ACHN (cell line): ENCODE results near the gene PDXK.

Experiments
- DNase-seq: peaks from one replicate; pipeline ENCODE4 v3.0.0-alpha.2; 2015
- in situ Hi-C: cut with HindIII; loops from 2 replicates; pipeline ENCODE4 v1.10.0; 2017; ENCODE audit warnings: low sequenced_read_pairs, low pct_ligation_motif_present, low pct_unique_long_range_greater_than_20kb

The PDXK gene

GRCh38 chr21:43755820-43756594 is 37.1 kb downstream of the PDXK start:
- in situ Hi-C loops = no loop called here

DNA sequence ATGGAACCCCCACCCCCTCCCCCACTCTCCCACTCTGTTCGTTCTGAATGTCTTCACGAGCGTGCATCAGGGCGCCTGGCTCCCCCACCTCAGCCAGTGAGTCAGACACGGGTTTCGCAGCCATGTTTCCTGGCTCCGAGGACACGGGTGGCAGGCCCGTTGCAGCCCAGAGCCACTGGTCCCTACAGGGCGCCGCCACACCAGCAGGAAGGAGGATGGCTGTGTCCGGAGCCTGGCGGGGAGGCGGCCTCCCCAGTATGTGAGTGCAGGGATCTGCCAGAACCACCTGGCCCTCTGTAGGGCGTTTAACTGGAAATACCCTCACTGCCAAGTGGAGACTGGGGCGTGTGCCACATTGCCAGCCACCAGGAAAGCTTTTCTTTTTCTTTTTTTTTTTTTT is 38.7 kb downstream of the PDXK start:
- DNase-seq = no peak
- in situ Hi-C loops = no loop called here

More at GRCh38 chr21:43755820-43756594, 37.1 kb downstream of the PDXK start:
- no peak for DNase-seq

- DNase-seq = no peak
- in situ Hi-C loops = no loop called here
Observed at GRCh38 chr21:43758111-43758641, 39.2 kb downstream of the PDXK start.

DNA sequence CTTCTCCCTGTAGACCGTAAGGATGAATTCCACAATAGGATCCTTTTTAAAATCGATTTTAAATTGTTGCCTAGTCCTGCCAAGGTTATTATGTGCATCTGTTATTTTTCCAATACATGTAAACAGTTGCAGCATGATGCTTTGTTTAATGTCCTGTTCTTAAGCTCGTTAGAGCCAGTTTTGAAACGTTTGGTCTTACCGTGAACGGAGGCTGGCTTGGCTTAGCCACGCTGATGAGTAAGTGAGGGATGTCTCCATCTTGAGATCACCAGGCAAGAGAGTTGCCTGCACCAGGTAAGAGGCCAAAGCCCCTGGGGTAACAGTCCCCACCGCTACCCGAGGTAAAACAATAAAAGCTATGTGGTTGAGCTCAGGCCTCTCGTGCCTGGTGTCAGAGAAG is 39.9 kb downstream of the PDXK start:
- in situ Hi-C loops = no loop called here
- no peak for DNase-seq

- no peak for DNase-seq
- in situ Hi-C loops = no loop called here
Observed at GRCh38 chr21:43759651-43760050, 40.7 kb downstream of the PDXK start.

DNA sequence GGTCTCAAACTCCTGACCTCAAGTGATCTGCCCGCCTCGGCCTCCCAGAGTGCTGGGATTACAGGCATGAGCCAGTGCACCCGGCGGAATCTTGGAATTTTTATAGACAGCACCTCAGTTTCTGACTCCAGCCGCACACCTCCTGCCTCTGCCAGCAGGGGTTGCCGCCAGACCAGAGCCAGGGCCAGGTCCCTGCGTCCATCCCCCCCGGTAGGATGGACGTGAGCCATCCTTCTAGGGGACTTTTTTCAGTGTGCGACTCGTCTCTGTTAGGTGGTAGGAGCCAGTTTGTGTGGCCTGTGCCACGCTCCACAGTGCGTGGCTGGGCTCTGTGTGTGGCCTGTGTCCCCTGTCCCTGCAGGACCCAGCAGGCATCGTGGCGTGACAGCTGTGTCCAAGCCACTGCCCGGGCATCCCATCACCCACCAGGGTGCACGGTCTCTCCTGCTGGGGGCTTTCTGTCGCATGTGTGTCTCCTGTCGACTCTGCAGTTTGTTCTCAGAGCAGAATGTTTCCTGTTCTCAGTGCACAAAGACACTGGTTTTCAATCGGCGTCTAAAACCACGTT is 41.5 kb downstream of the PDXK start:
- in situ Hi-C loops = no loop called here
- no peak for DNase-seq

DNA sequence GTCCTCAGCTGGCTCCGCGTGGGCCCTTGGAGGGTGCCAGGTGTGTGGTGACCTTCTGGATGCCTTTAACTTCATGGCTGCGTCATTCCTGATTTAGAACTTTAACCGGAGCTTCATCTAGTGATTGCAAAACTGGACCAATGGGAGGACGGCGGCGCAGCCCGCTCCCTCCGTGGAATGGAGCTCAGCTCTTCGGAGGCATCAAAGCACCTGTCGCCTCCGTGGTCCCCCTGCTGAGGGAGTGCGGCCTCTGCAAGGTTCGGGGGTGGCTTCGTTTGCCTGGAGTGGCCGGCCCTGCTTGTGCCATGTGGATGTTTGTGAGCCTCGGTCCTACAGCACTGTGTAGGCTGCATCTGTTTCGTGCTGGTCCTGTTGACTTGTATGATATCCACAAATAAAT is 43.0 kb downstream of the PDXK start:
- in situ Hi-C loops = no loop called here
- no peak for DNase-seq

DNA sequence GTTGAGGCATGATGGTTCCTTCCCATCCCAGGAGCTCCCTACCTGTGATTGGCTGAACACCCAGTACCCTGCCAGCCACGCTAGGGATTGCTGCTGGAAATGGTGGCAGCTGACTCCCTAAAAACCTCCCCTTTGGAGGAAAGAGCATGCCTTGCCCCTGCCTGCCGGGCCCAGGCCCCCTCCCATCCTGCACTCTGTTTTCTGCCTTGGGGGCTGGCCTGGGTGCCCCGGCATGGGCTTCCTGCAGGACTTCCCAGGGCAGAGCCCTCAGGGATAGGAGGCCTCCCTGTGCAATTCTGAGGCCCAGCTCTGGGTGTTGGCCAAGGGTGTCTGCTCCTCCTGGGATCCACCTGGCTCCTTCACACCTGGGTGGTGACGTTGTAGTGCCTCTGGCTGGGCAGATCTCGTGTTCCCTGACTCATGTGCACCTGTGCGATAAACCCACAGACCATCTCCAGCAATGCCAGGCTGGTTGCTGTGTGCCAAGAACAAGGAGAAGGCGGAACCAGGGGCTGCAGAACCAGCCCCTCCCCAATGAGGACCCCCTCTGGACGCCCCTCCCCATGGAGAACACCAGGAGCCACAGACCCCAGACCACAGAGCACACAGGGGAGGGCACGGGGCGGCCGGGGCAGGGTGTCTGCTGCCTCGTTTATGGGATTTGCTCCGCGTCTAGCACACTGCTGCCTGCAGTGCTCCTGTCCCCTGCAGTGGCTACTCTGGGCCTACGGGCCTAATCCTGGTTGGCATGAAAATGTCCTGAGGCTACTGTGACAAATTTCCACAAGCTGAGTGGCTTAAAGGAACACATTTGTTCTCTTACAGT is 43.6 kb downstream of the PDXK start:
- no peak for DNase-seq
- in situ Hi-C loops = no loop called here

DNA sequence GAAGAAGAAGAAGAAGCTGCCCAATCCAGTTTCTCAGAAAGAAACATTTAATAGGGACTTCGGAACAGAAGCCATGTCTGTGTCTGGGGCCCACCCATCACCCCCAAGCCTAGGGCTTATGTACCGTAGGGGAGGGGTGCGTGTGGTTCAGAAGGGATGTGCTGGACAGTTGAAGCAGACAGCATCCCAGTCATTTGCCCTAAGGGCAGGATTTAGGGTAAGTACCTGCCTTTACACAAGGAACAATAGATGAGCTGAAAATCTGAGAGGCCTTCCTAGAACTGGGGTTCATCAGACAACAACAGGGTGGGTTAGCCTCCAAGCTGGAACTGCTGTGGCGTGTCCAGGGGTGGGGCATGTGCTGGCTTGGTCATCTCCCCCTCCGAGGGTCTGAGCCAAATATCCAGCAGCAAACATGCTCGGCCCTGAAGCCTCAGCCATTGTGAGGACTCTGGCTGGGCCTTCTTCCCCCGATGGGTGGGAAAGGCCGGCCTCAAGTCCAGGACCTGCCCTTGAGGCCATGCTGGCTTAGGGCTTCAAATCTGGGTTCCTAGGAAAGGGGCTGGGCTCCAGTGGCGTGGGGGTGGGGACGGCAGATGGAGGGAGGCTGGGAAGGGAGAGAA is 45.1 kb downstream of the PDXK start:
- DNase-seq = no peak
- in situ Hi-C loops = no loop called here

DNA sequence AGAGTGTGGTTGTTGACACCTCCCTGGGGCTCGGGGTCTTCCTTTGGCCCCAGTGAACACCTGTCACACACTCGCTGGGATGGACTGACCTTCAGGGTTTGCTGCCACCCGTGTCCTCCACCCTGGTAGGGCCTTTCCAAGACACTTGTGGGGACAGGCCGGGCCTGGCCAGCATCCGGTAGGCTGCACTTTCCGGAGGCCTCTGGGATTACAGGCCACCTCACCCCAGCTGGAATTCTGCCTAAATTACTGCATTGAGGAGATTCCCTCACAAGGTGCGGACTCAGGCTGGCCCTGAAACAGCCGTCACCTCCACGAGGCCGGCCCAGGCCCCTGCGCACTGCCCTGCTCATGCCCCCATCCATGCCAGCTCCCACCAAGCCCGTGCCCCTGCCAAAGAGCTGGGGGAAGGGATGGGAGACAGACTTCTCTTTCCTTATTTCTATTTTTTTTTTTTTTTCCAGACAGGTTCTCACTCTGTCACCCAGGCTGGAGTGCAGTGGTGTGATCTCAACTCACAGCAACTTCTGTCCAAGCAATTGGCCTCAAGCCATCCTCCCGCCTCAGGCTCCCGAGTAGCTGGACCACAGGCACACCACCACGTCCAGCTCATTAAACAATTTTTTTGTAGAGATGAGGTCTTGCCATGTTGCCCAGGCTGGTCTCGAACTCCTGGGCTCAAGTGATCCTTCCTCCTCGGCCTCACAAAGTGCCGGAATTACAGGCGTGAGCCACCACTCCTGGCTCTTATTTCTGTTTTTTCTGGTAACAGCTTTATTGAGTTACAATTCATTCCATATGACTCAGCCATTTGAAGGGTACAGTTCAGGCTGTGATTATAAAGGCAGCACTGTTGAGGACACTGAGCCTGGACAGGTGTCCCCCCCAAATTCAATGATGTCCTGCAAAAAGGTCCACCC is 45.9 kb downstream of the PDXK start:
- in situ Hi-C loops = no loop called here
- no peak for DNase-seq

- in situ Hi-C loops = no loop called here
- no peak for DNase-seq
Observed at GRCh38 chr21:43766734-43767497, 48.0 kb downstream of the PDXK start.

DNA sequence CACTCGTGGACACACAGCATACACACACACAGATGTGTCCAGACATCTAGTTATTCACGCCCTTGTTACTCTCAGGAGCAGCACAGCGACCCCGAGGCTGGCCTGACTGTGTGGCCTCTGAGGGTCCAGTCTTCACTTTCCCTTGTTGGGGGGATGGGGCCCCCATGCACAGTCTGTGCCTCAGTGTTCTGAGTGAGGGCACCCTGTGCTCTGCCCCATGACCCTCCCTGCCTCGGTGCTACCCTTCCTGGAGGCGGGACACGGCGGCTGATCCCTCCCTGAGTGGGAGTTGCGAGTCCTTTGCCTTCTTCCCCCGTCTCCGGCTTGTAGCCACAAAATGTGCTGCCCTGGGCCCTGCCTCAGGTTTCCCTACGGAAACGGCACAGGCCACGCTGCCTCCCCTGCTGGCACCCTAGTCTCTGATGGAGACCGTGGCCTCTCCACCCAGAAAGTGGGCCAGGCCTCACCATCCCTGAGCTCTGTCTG is 48.6 kb downstream of the PDXK start:
- in situ Hi-C loops = no loop called here
- DNase-seq = no peak

DNA sequence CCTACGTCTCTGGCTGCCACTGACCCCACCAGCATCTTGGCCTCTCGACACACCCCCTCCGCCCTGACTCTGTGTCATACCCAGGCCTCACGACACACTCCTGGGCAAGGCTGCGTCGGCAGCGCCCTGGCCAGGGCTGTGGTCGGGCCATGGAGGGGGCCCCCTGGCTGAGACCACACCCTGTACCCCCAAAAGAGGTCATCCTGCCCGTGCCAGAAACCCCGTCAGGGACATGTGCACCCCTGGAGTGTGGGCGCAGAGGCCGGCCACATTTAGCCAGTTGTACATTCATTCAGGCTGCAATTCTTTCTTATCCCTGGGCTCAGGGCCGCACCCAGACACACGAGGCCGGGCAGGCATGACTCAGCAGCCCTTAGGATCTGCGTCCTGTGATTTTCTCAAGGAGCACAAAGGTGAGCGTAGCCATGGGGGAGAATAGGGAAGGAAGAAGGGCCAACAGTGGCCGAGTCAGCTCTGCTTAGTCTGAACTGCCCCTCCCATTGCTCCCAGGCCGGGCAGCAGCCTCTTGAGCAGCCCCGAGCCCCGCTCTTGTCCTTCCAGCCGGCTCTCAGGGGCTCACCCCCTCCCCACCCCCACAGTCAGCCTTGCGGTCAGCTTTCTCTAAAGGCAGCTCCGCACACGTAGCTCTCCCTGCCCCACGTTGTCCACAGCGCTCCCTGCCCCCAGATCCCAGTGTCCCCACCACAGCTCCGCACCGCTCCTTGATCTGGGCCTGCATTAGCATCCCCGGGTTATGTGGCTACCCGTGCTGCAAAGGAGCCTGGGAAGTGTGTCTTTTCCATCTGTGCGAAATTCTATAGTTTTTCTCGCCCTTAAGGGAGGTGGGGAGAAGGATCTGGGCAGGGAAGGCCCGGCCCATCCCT is 49.3 kb downstream of the PDXK start:
- in situ Hi-C loops = no loop called here
- peak; percentile 71 for DNase-seq

- DNase-seq = no peak
- in situ Hi-C loops = no loop called here
Observed at GRCh38 chr21:43768868-43769167, 49.9 kb downstream of the PDXK start.

- in situ Hi-C loops = no loop called here
- DNase-seq = no peak
Observed at GRCh38 chr21:43769325-43769958, 50.5 kb downstream of the PDXK start.

DNA sequence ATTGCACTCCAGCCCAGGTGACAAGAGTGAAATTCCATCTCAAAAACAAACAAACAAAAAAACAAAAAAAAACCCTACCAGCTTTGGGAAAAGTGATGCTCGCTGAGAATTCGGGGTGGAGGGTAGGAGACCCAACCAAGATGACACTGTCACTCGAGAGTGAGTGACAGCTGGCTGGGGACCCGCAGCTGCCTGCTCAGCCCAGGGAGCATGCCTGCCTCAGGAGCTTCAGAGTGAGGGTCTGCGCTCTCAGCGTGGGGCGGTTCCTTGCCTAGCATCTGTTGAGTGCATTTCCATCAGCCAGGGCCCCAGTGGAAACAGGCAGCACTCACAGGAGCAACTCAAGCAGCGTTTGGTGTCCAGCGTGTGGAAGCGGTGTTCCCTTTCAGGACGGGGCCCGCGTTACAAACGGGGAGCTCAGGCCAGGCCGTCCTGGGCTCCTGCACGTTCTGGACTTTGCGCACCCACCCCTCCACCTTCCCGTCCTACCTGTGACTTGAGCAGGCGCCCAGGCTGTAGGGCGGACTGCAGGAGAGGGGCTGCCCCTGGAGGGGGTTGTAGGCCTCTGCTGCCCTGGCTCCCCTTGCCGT is 51.2 kb downstream of the PDXK start:
- in situ Hi-C loops = no loop called here
- DNase-seq = no peak
